Measurements from ENCODE around the gene KSR2.

KSR2 gene

GRCh38 chr12:117430246-117430645 is 538.5 kb downstream of the KSR2 start:
- no peak for DNase-seq

GRCh38 chr12:117427211-117427610 is 541.6 kb downstream of the KSR2 start:
- DNase-seq = no peak

- no peak for DNase-seq
Observed at GRCh38 chr12:117421987-117422386, 546.8 kb downstream of the KSR2 start.

DNA sequence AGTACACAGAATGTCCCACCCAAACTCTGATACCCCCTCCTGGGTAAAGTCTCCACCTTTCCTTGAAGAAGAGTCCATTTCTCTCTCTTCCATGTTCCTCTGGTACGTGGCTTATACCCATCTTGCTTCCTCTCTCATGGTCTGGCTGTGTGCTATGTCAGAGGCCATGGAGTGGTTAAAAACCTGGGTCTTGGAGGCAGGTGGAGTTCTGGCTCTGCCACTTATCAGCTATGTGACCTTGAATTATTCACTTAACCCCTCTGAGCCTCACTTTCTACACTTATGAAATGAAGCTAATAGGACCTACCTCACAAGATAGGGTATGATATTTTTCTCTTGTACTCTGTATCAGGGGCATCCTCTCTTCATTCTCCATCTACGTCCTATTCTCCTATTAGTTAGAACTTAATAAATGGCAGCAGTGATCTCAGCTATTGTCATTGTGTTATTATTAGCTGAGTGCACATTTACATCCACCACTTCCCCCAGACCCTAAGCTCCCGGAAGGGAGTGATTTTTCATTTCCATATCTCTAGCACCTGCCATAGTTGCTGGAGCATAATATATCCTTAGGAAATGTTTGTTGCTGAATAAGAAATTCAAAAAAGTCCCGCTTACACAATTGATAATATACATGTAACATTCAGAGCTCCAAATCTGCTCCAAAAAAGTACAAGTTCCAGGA is 547.6 kb downstream of the KSR2 start:
- DNase-seq = no peak

GRCh38 chr12:117417004-117417403 is 551.8 kb downstream of the KSR2 start:
- no peak for DNase-seq

GRCh38 chr12:117412465-117413188 is 556.2 kb downstream of the KSR2 start:
- no peak for DNase-seq

- DNase-seq = no peak
Observed at GRCh38 chr12:117409286-117409685, 559.5 kb downstream of the KSR2 start.

- no peak for DNase-seq
Observed at GRCh38 chr12:117408161-117408791, 560.5 kb downstream of the KSR2 start.

- no peak for DNase-seq
Observed at GRCh38 chr12:117404940-117405339, 563.9 kb downstream of the KSR2 start.

- DNase-seq = no peak
Observed at GRCh38 chr12:117404203-117404853, 564.5 kb downstream of the KSR2 start.

GRCh38 chr12:117403586-117404139 is 565.1 kb downstream of the KSR2 start:
- DNase-seq = no peak
